ENCODE measurements around the gene GRWD1.

The GRWD1 gene

GRCh38 chr19:48471836-48472235 lies 26.1 kb downstream of the GRWD1 start:
- H3K36me3 Mint-ChIP-seq (ENCODE audit: low read depth): peaks cover 70% of the 10 kb centered on the region

GRCh38 chr19:48473161-48473966 lies 27.6 kb downstream of the GRWD1 start:
- Mint-ChIP-seq H3K9me3 (no peaks in the 10 kb centered on the region), H3K36me3 (ENCODE audit: low read depth) (peaks cover 86% of the 10 kb centered on the region), H3K4me1 (ENCODE audit: low read depth) (peaks cover 40% of the 10 kb centered on the region), H3K4me3 (no peak overlapping the region), H3K27me3 (no peaks in the 10 kb centered on the region), H3K27ac (no peak overlapping the region)
- intact Hi-C loops (cut with micrococcal nuclease): no loop called here

More at GRCh38 chr19:48471836-48472235, 26.1 kb downstream of the GRWD1 start:
- H3K4me1 Mint-ChIP-seq (ENCODE audit: low read depth): peaks cover 49% of the 10 kb centered on the region
- intact Hi-C loops (cut with micrococcal nuclease): no loop called here
- H3K9me3 Mint-ChIP-seq: no peaks in the 10 kb centered on the region
- H3K4me3 Mint-ChIP-seq: no peak overlapping the region
- no peaks in the 10 kb centered on the region for H3K27me3 Mint-ChIP-seq
- H3K27ac Mint-ChIP-seq: no peak overlapping the region

GRCh38 chr19:48474084-48474592 lies 28.4 kb downstream of the GRWD1 start:
- Mint-ChIP-seq H3K4me1 (ENCODE audit: low read depth) (peaks cover 36% of the 10 kb centered on the region), H3K27ac (peak overlapping the region; percentile 9), H3K9me3 (no peaks in the 10 kb centered on the region), H3K27me3 (no peaks in the 10 kb centered on the region), H3K36me3 (ENCODE audit: low read depth) (peaks cover 93% of the 10 kb centered on the region), H3K4me3 (no peak overlapping the region)
- intact Hi-C loops (cut with micrococcal nuclease): no loop called here

- Mint-ChIP-seq H3K27me3 (peaks cover 3% of the 10 kb centered on the region), H3K4me1 (ENCODE audit: low read depth) (peaks cover 43% of the 10 kb centered on the region), H3K27ac (no peak overlapping the region), H3K4me3 (no peak overlapping the region), H3K36me3 (ENCODE audit: low read depth) (peaks cover 94% of the 10 kb centered on the region), H3K9me3 (no peaks in the 10 kb centered on the region)
- intact Hi-C loops (cut with micrococcal nuclease): no loop called here
Measured at GRCh38 chr19:48475369-48476068, 29.7 kb downstream of the GRWD1 start.

- Mint-ChIP-seq H3K27me3 (peaks cover 10% of the 10 kb centered on the region), H3K9me3 (no peaks in the 10 kb centered on the region), H3K4me1 (ENCODE audit: low read depth) (peaks cover 43% of the 10 kb centered on the region), H3K27ac (no peak overlapping the region), H3K36me3 (ENCODE audit: low read depth) (peaks cover 88% of the 10 kb centered on the region), H3K4me3 (no peak overlapping the region)
- intact Hi-C loops (cut with micrococcal nuclease): no loop called here
Measured at GRCh38 chr19:48476176-48476575, 30.4 kb downstream of the GRWD1 start.

- H3K4me3 Mint-ChIP-seq: no peak overlapping the region
- H3K27me3 Mint-ChIP-seq: peaks cover 16% of the 10 kb centered on the region
- H3K36me3 Mint-ChIP-seq (ENCODE audit: low read depth): peaks cover 78% of the 10 kb centered on the region
- intact Hi-C loops (cut with micrococcal nuclease): no loop called here
- peaks cover 45% of the 10 kb centered on the region for H3K4me1 Mint-ChIP-seq (ENCODE audit: low read depth)
- H3K9me3 Mint-ChIP-seq: no peaks in the 10 kb centered on the region
- H3K27ac Mint-ChIP-seq: no peak overlapping the region
Measured at GRCh38 chr19:48477067-48477685, 31.4 kb downstream of the GRWD1 start.

GRCh38 chr19:48477698-48478338 lies 32.0 kb downstream of the GRWD1 start:
- Mint-ChIP-seq H3K9me3 (no peaks in the 10 kb centered on the region), H3K27me3 (peaks cover 16% of the 10 kb centered on the region), H3K27ac (no peak overlapping the region), H3K4me1 (ENCODE audit: low read depth) (peaks cover 39% of the 10 kb centered on the region), H3K4me3 (no peak overlapping the region), H3K36me3 (ENCODE audit: low read depth) (peaks cover 71% of the 10 kb centered on the region)
- intact Hi-C loops (cut with micrococcal nuclease): no loop called here

GRCh38 chr19:48478339-48479256 lies 32.8 kb downstream of the GRWD1 start:
- Mint-ChIP-seq H3K4me3 (no peak overlapping the region), H3K9me3 (no peaks in the 10 kb centered on the region), H3K36me3 (ENCODE audit: low read depth) (peaks cover 64% of the 10 kb centered on the region), H3K27ac (no peak overlapping the region), H3K4me1 (ENCODE audit: low read depth) (peaks cover 31% of the 10 kb centered on the region), H3K27me3 (peaks cover 19% of the 10 kb centered on the region)
- intact Hi-C loops (cut with micrococcal nuclease): no loop called here

GRCh38 chr19:48479686-48480085 lies 33.9 kb downstream of the GRWD1 start:
- Mint-ChIP-seq H3K36me3 (ENCODE audit: low read depth) (peaks cover 53% of the 10 kb centered on the region), H3K27ac (peak overlapping the region; percentile 76), H3K4me3 (no peak overlapping the region), H3K4me1 (ENCODE audit: low read depth) (peaks cover 23% of the 10 kb centered on the region), H3K9me3 (no peaks in the 10 kb centered on the region), H3K27me3 (peaks cover 24% of the 10 kb centered on the region)
- intact Hi-C loops (cut with micrococcal nuclease): no loop called here

- intact Hi-C loops (cut with micrococcal nuclease): no loop called here
- peaks cover 48% of the 10 kb centered on the region for H3K36me3 Mint-ChIP-seq (ENCODE audit: low read depth)
Measured at GRCh38 chr19:48480183-48480557, 34.4 kb downstream of the GRWD1 start.

GRCh38 chr19:48480558-48481500 lies 35.0 kb downstream of the GRWD1 start:
- Mint-ChIP-seq H3K27me3 (peaks cover 27% of the 10 kb centered on the region), H3K4me1 (ENCODE audit: low read depth) (peaks cover 23% of the 10 kb centered on the region), H3K36me3 (ENCODE audit: low read depth) (peaks cover 41% of the 10 kb centered on the region), H3K27ac (peak overlapping the region; percentile 76), H3K9me3 (no peaks in the 10 kb centered on the region), H3K4me3 (peak overlapping the region; percentile 80)
- intact Hi-C loops (cut with micrococcal nuclease): no loop called here

More at GRCh38 chr19:48480183-48480557, 34.4 kb downstream of the GRWD1 start:
- peaks cover 26% of the 10 kb centered on the region for H3K27me3 Mint-ChIP-seq
- peaks cover 23% of the 10 kb centered on the region for H3K4me1 Mint-ChIP-seq (ENCODE audit: low read depth)
- no peaks in the 10 kb centered on the region for H3K9me3 Mint-ChIP-seq
- H3K4me3 Mint-ChIP-seq: peak overlapping the region; percentile 80
- peak overlapping the region; percentile 76 for H3K27ac Mint-ChIP-seq
